Kidney glomerular epithelial cell (primary cell): ENCODE results near the gene NOS1.

ENCODE experiments used
- DNase-seq: peaks from one replicate; lab custom pipeline; 2025; lab: John Stamatoyannopoulos, UW

Gene NOS1

GRCh38 chr12:117330441-117331113 lies 30.8 kb downstream of the NOS1 start:
- DNase-seq = no peak

- DNase-seq = no peak
Measured at GRCh38 chr12:117329756-117330155, 31.7 kb downstream of the NOS1 start.

GRCh38 chr12:117328556-117329100 lies 32.8 kb downstream of the NOS1 start:
- no peak for DNase-seq

GRCh38 chr12:117322428-117322827 lies 39.0 kb downstream of the NOS1 start:
- DNase-seq = no peak

GRCh38 chr12:117321572-117321971 lies 39.9 kb downstream of the NOS1 start:
- DNase-seq = no peak

GRCh38 chr12:117318591-117318990 lies 42.8 kb downstream of the NOS1 start:
- DNase-seq = no peak

- DNase-seq = no peak
Measured at GRCh38 chr12:117316336-117316735, 45.1 kb downstream of the NOS1 start.

- no peak for DNase-seq
Measured at GRCh38 chr12:117313926-117314325, 47.5 kb downstream of the NOS1 start.

- no peak for DNase-seq
Measured at GRCh38 chr12:117312770-117313169, 48.7 kb downstream of the NOS1 start.

- DNase-seq = no peak
Measured at GRCh38 chr12:117309276-117309925, 52.0 kb downstream of the NOS1 start.

- DNase-seq = no peak
Measured at GRCh38 chr12:117300174-117300573, 61.3 kb downstream of the NOS1 start.

- no peak for DNase-seq
Measured at GRCh38 chr12:117298648-117299225, 62.7 kb downstream of the NOS1 start.

GRCh38 chr12:117298191-117298590 lies 63.2 kb downstream of the NOS1 start:
- DNase-seq = no peak

- DNase-seq = no peak
Measured at GRCh38 chr12:117294189-117294603, 67.2 kb downstream of the NOS1 start.

- DNase-seq = no peak
Measured at GRCh38 chr12:117293510-117293909, 67.9 kb downstream of the NOS1 start.

GRCh38 chr12:117292688-117293087 lies 68.7 kb downstream of the NOS1 start:
- no peak for DNase-seq

GRCh38 chr12:117284140-117284539 lies 77.3 kb downstream of the NOS1 start:
- DNase-seq = no peak

GRCh38 chr12:117282490-117282889 lies 78.9 kb downstream of the NOS1 start:
- no peak for DNase-seq

GRCh38 chr12:117280019-117280680 lies 81.3 kb downstream of the NOS1 start:
- no peak for DNase-seq

- no peak for DNase-seq
Measured at GRCh38 chr12:117279606-117280005, 81.8 kb downstream of the NOS1 start.

- no peak for DNase-seq
Measured at GRCh38 chr12:117277875-117278274, 83.6 kb downstream of the NOS1 start.

- DNase-seq = no peak
Measured at GRCh38 chr12:117273091-117273490, 88.3 kb downstream of the NOS1 start.

GRCh38 chr12:117272690-117273089 lies 88.7 kb downstream of the NOS1 start:
- no peak for DNase-seq
